Measurements from ENCODE around the gene CMAS.
"Not testable (repeated sequence)": the region's sequence is repeated elsewhere in the genome, so short reads cannot be mapped to it uniquely, and the experiment has no call there.

Gene CMAS

DNA sequence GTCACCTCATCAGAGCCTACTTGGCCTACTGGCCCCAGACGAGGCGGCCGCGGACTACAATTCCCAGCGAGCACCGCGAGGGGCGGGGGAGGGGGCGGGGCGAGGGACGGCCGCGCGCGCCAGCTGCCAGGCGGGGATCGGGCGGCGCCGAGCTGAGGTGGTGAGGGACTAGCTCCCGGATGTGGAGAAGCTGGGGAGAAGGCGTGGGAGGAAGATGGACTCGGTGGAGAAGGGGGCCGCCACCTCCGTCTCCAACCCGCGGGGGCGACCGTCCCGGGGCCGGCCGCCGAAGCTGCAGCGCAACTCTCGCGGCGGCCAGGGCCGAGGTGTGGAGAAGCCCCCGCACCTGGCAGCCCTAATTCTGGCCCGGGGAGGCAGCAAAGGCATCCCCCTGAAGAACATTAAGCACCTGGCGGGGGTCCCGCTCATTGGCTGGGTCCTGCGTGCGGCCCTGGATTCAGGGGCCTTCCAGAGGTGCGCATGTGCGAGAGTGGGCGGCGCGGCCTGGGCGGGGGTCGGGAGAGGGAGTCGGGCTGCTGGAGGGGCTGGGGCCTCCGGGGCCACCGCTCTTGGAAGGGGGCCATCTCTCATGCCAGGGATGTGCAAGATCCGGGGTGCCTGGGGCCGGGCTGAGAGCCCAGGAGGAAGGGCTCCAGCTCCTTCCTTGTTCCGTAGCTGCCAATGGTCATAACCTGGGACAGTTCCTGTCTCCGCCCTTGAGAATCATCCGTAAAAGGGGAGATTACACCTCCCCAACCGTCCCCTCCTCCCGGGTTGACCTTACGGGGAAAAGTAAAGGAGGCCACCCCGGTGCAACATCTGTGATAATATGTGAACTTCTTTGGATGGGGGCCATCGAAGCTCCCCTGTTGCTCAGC, at the start of gene CMAS:
Gene CMAS (plus strand): TSS at position 129 of the 878 bp plus-strand sequence. CDS start 86 bp downstream, at position 215.
- peak; percentile 79 for DNase-seq (ENCODE audit: low spot score)

GRCh38 chr12:21998295-21998694, 47.7 kb upstream of the CMAS start:
- DNase-seq (ENCODE audit: low spot score), result no peak

- DNase-seq (ENCODE audit: low spot score), result no peak
These were observed 47.2 kb upstream of the CMAS start for GRCh38 chr12:21998782-21999181.

DNA sequence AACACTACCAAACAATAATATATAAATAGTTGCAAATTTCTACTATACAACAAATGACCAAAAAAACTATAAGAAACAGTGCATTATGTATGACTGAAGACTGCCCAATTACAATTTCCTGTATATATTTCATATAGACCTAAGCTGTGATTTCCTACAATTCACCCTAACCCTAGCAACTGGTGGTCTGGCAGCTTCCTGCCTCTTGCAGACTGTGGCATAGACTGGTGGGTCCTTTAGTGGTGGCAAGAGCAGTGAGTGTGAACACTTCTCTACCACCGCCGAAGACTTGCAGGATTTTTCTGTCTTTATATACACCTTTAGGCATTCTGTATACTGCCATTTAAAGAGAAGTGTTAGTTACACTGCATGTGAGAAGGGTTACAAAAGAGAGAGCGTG, 43.6 kb upstream of the CMAS start:
- DNase-seq (ENCODE audit: low spot score), result no peak

- not testable (repeated sequence) for DNase-seq (ENCODE audit: low spot score)
These were observed 38.2 kb upstream of the CMAS start for GRCh38 chr12:22007794-22008193.

GRCh38 chr12:22008196-22008595, 37.8 kb upstream of the CMAS start:
- DNase-seq (ENCODE audit: low spot score), result no peak

GRCh38 chr12:22014041-22014782, 31.8 kb upstream of the CMAS start:
- DNase-seq (ENCODE audit: low spot score), result no peak

DNA sequence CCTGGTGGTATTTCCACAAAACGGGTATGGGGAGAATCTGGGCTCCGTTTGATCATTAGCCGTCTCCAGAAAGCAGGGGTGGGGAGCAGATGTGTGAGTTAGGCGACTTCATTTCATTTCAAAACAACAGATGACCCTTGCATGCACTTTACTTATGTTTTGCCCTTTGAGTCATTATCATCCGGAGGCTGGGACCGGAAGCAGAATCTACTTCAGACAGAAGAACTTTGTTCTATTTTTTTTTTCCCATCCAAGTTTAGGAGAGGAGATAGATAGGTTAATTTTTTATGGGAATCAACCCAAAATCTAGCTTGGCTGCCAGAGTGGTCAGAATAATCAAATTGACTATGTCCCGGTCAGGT, 31.3 kb upstream of the CMAS start:
- no peak for DNase-seq (ENCODE audit: low spot score)

DNA sequence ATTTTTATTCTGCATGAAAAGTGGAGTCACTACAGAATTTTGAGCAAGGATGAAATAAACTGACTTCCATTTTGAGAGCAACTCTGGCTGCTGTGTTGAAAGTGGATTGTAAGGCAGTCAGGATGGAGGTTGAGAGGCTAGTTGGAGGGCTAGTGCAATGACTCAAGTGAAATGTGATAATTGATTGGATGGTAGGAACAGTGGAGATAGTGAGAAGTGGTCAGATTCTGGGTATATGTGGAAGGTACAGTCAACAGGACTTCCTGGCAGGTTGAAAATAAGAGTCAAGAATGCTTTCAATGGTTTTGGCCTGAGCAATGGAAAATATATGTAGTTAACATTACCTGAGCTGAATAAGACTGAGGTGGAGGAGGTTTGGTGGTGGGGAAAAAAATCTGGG, 29.0 kb upstream of the CMAS start:
- DNase-seq (ENCODE audit: low spot score), result no peak

GRCh38 chr12:22018860-22019259, 27.2 kb upstream of the CMAS start:
- no peak for DNase-seq (ENCODE audit: low spot score)

DNA sequence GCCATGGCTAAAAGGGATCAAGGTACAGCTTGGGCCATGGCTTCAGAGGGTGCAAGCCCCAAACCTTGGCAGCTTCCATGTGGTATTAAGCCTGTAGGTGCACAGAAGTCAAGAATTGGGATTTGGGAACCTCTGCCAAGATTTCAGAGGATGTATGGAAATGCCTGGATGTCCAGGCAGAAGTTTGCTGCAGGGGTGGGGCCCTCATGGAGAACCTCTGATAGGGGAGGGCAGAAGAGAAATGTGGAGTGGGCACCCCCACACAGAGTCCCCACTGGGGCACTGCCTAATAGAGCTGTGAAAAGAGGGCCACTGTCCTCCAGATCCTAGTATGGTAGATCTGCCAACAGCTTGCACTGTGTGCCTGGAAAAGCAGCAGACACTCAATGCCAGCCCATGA, 22.5 kb upstream of the CMAS start:
- not testable (repeated sequence) for DNase-seq (ENCODE audit: low spot score)

DNA sequence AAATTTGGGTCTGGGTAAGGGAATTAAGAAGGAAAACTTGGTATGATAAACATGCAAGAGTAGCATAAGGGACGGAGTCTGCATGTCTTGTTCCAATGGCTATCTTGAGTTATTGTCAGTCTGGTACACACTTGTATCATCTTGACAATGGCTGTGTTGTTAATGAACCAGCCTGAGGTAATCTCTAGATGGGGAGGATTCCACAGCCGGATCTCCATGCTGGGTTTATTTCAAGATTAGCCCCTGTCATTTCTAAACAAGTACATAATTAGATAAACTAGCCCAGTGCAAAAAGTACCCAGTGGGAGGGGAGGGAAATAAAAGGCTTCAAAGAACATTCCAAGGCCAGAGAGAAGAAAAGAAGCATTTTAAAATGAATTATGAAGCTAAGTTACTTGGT, 16.5 kb upstream of the CMAS start:
- no peak for DNase-seq (ENCODE audit: low spot score)

DNA sequence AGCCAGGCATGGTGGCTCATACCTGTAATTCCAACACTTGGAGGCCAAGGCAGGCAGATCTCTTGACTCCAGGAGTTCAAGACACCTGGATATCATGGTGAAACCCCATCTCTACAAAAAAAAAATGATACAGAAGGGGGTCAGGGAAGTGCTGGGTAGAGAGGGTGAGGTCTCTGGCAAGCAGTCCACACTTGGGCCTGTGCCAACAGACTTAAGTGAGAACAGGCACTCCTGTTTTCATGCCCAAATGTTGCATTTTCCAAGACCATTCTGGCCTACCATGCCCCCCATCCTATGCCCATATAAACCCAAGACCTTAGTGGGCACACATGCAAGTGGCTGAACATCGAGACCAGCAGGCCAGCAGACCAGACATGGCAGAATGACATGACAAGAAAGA, 16.0 kb upstream of the CMAS start:
- no peak for DNase-seq (ENCODE audit: low spot score)

DNA sequence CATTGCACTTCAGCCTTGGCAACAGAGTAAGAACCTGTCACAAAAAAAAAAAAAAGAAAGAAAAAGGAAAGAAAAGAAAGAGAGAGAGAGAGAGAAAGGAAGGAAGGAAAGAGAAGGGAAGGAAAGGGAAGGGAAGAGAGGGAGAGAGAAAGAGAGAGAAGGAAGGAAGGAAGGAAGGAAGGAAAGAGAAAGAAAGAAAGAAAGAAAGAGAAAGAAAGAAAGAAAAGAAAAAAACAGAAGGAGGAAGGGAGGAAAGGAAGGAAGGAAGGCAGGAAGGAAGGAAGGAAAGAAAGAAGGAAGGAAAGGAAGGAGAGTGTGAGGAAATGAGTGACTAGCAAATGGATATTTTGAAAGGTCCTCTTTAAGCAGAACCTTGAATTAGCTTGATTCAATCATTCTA, 13.3 kb upstream of the CMAS start:
- no peak for DNase-seq (ENCODE audit: low spot score)

DNA sequence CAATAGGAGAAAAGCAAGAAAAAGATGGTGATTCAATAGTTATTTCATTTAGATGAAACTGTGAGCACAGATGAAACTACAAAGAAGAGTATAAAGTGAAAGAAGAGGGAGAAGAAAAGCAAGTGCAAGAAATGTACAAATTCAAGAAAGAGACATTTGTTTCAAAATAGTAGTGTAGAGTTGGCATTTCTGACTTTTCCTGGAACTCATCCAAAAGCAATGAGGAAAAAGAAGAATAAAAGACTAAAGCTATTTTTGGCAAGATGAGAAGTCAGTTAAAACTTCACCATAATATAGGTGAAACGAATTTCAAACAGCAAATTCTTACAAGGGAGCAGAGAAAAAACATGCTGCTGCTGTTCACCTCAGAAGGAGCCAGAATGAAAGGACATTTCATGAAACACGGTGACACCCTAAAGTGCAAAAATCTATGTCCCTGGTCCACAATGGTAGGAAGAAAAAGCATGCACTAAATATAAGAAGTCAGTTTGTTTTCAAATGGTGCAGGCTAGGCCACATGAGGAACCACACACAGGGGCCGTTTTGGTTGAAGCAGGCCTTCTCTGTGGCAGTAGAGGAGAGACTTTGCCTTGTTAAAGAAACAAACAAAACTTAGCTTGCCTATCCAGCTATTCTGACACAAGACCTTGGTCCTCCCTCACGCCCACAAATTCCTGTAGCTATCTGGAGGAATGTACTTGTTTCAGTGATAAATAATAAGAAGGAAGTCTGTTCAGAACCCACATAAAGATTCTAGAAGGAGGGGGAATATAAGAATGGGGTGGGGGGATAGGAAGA, 11.1 kb upstream of the CMAS start:
- no peak for DNase-seq (ENCODE audit: low spot score)

DNA sequence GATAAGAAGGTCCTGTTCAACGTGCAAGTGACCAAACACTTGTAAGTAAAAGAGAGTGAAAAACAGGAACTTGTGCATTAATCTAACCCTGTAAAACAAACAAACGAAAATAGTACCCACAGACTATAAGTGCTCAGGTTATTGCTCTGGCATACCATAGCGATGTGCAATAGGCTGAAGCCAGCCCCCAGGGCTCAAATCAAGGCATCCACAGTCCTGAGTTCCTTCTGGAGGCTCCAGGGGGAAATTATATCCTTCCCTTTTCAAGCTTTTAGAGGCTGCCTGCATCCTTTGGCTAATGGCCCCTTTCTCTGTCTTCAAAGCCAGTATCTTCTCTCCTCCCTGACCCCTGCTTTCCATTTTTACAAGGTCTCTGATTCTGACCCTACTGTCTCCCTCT, 8.1 kb upstream of the CMAS start:
- no peak for DNase-seq (ENCODE audit: low spot score)

DNA sequence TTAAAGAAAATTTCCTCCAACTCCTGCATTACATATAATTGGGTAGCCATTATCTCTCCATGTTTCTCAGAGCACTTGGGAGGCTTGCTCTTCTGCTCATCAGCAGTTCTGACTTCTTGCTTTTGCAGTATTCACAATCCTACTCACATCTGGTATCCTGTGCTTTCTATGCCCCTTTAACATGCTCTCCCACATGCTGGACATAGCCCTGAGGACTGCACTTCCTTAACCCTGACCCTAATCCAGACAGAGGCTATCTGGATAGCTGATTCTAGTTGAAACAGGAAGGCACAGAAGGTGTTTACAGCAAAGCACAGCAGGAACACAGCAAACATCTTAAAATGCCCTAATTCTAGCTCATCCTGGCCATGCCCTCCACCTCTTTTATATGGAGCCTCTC, 7.3 kb upstream of the CMAS start:
- no peak for DNase-seq (ENCODE audit: low spot score)

DNA sequence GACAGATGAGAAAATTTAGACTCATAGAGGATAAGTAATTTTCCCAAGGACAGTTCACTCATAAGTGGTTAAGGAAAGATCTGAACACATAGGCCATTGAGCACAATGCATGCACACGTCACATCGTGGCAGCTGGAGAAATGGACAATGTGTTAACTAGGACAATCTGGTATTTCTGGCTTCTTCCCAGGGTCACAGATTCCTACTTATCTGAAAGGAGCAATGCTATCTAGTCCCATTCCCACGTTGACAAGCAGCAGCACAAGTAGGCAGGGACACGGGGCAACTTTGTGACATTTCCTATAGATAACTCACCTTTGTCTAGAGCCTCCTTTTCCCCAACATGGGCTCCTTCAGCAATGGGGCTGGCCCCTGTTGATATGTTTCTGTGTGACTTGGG, 6.7 kb upstream of the CMAS start:
- no peak for DNase-seq (ENCODE audit: low spot score)

- no peak for DNase-seq (ENCODE audit: low spot score)
These were observed 2.9 kb upstream of the CMAS start for GRCh38 chr12:22042976-22043669.

GRCh38 chr12:22043943-22044342, 2.1 kb upstream of the CMAS start:
- no peak for DNase-seq (ENCODE audit: low spot score)

- DNase-seq (ENCODE audit: low spot score), result no peak
These were observed 1.6 kb upstream of the CMAS start for GRCh38 chr12:22044391-22044790.

DNA sequence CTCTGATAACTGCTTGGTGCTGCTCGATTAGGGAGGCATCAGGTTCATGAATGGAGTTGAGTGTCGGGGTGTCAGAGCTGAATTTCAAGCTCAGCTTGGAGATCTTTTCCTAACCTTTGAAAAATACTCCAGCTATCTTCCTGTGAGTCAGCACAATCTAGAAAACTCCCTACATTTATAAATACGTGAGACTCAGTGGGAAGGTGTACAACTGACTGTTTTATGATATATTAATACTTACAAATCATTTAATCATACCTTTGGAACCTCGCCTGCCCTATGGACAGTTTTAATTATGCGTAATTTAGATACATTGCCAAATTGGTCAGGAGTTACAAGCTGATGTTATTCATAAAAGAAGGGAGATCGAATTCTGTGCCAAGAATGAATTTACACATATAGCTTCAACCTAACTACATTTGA, 961 bp downstream of the CMAS start:
- no peak for DNase-seq (ENCODE audit: low spot score)

All from activated CD4-positive, alpha-beta T cell treated with anti-CD3 and anti-CD28 coated beads, Interleukin-2, Interleukin-4, amounts not matched to agents 100 ng/mL and 50 ng/mL, durations not matched to agents 16 hours and 8 hours (primary cell).